GM20000 (cell line): ENCODE measurements around the gene FAM13A.
"Not testable (repeated sequence)": the region's sequence is repeated elsewhere in the genome, so short reads cannot be mapped to it uniquely, and the experiment has no call there.

Experiments
- DNase-seq: peaks from one replicate; pipeline ENCODE4 v3.0.0; 2012; ENCODE audit warnings: low spot score
- CTCF ChIP-seq: IDR thresholded peaks from 2 replicates; pipeline ENCODE4 v1.5.1; 2012; ENCODE audit warnings: mild to moderate bottlenecking, control low read depth; ENCODE audit errors: extremely low read depth, missing control alignments

FAM13A gene

GRCh38 chr4:88998001-88998400 lies 59.0 kb downstream of the FAM13A start:
- no peak for TF ChIP-seq CTCF
- DNase-seq = no peak

GRCh38 chr4:88995874-88996273 lies 61.1 kb downstream of the FAM13A start:
- DNase-seq = no peak
- no peak for TF ChIP-seq CTCF

- DNase-seq = not testable (repeated sequence)
Measured at GRCh38 chr4:88995257-88995656, 61.7 kb downstream of the FAM13A start.

GRCh38 chr4:88993246-88993645 lies 63.7 kb downstream of the FAM13A start:
- DNase-seq = no peak
- TF ChIP-seq CTCF = no peak

- TF ChIP-seq CTCF = no peak
- no peak for DNase-seq
Measured at GRCh38 chr4:88991746-88992145, 65.2 kb downstream of the FAM13A start.

GRCh38 chr4:88989990-88990389 lies 67.0 kb downstream of the FAM13A start:
- no peak for TF ChIP-seq CTCF
- DNase-seq = no peak

GRCh38 chr4:88985088-88985773 lies 71.8 kb downstream of the FAM13A start:
- no peak for DNase-seq
- no peak for TF ChIP-seq CTCF

- no peak for DNase-seq
- no peak for TF ChIP-seq CTCF
Measured at GRCh38 chr4:88982757-88983156, 74.2 kb downstream of the FAM13A start.
